LHCN-M2 (cell line): ENCODE measurements around the gene KIAA1191. TPM values are rescaled to one million over a fixed set of nuclear protein-coding genes. Genes with fewer than 3 reads are reported as not detected.

Experiments used
- DNase-seq: peaks from one replicate; pipeline ENCODE4 v3.0.0-alpha.2; 2012; ENCODE audit warnings: low read depth
- total RNA-seq: library from RNA; depleted of rRNA; stranded (reverse); fragments of >200 nt; gene quantifications from 2 replicates; pipeline ENCODE4 v1.2.3, GENCODE V29; 2014

The KIAA1191 gene
- total RNA-seq, 1 experiment from 2014 or later: 110 TPM

GRCh38 chr5:176389135-176390123, 27.9 kb upstream of the KIAA1191 start:
- no peak for DNase-seq

- peak; percentile 98 for DNase-seq
Measured at GRCh38 chr5:176388444-176389134, 27.0 kb upstream of the KIAA1191 start, which contains the start of the genes HIGD2A and NOP16. TSS of gene HIGD2A (plus strand) at chr5:176388751. CDS start at chr5:176388820, 69 bp downstream. TSS of gene NOP16 (minus strand) at chr5:176388598. CDS start at chr5:176388539, 59 bp downstream.

- peak; percentile 41 for DNase-seq
Measured at GRCh38 chr5:176388003-176388443, 26.5 kb upstream of the KIAA1191 start.

- DNase-seq: peak; percentile 11
Measured at GRCh38 chr5:176387384-176387925, 25.9 kb upstream of the KIAA1191 start.

- no peak for DNase-seq
Measured at GRCh38 chr5:176386491-176386890, 24.9 kb upstream of the KIAA1191 start.

- no peak for DNase-seq
Measured at GRCh38 chr5:176384991-176385390, 23.4 kb upstream of the KIAA1191 start.

- DNase-seq: no peak
Measured at GRCh38 chr5:176384366-176384930, 22.9 kb upstream of the KIAA1191 start.

GRCh38 chr5:176383961-176384360, 22.4 kb upstream of the KIAA1191 start:
- DNase-seq: no peak

GRCh38 chr5:176383248-176383905, 21.8 kb upstream of the KIAA1191 start:
- peak; percentile 24 for DNase-seq

GRCh38 chr5:176382721-176383120, 21.2 kb upstream of the KIAA1191 start:
- no peak for DNase-seq

- DNase-seq: no peak
Measured at GRCh38 chr5:176381979-176382378, 20.4 kb upstream of the KIAA1191 start.

GRCh38 chr5:176381423-176381822, 19.9 kb upstream of the KIAA1191 start:
- DNase-seq: no peak

GRCh38 chr5:176379881-176380280, 18.3 kb upstream of the KIAA1191 start:
- DNase-seq: no peak

- no peak for DNase-seq
Measured at GRCh38 chr5:176373100-176373818, 11.7 kb upstream of the KIAA1191 start.

- DNase-seq: no peak
Measured at GRCh38 chr5:176371621-176372539, 10.3 kb upstream of the KIAA1191 start.

- DNase-seq: no peak
Measured at GRCh38 chr5:176369934-176370711, 8.6 kb upstream of the KIAA1191 start.

GRCh38 chr5:176368726-176369125, 7.2 kb upstream of the KIAA1191 start:
- DNase-seq: no peak

- DNase-seq: no peak
Measured at GRCh38 chr5:176366232-176366894, 4.8 kb upstream of the KIAA1191 start.
